ENCODE measurements around the gene PRRC2C.

PRRC2C gene

DNA sequence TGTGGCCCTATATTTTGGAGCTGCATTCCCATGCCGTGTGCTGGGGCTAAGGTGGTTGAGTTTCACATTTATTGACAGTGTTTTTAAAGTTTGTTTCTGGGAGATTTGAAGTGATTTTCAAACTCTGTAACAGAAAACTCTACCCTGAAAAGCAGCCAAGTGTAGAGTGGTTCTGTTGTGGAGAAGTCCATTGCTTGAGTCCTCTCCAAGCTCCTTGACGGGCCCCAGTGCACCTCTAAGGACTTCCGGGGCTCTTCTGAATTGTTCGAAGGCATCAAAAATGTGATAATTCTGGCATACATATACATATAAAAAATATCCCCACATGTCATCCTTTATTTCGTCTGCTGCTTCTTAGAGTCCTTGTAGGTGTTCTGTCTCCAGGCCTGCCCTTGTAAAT, 141.7 kb downstream of the PRRC2C start:
- TF ChIP-seq, protein P1, sequence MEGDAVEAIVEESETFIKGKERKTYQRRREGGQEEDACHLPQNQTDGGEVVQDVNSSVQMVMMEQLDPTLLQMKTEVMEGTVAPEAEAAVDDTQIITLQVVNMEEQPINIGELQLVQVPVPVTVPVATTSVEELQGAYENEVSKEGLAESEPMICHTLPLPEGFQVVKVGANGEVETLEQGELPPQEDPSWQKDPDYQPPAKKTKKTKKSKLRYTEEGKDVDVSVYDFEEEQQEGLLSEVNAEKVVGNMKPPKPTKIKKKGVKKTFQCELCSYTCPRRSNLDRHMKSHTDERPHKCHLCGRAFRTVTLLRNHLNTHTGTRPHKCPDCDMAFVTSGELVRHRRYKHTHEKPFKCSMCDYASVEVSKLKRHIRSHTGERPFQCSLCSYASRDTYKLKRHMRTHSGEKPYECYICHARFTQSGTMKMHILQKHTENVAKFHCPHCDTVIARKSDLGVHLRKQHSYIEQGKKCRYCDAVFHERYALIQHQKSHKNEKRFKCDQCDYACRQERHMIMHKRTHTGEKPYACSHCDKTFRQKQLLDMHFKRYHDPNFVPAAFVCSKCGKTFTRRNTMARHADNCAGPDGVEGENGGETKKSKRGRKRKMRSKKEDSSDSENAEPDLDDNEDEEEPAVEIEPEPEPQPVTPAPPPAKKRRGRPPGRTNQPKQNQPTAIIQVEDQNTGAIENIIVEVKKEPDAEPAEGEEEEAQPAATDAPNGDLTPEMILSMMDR (IDR thresholded peaks at IDR 0.05; ENCODE audit: insufficient read depth, low read length, poor library complexity, severe bottlenecking), result no peak
- no peaks in the 10 kb centered on the region for H3K27me3 ChIP-seq (replicated peaks; ENCODE audit: control insufficient read depth, insufficient read depth, low read length)
- DNase-seq (ENCODE audit: extremely low read depth, insufficient read length), result no peak

DNA sequence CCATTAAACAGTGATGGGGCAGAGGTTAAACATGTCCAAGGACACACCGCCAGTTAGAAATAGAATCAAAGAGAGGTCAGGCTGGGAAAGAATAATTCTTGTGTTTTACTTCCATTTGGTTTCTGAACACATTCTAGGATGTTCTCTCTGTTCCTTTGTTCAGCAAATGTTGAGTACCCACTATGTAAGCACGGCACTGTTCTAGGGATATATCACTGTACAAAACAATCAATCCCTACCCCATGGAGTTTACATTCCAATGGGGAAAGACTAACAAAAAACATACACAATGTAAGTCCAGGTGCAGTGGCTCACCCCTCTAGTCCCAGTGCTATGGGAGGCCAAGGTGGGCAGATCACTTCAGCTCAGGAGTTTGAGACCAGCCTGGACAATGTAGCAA, 142.9 kb downstream of the PRRC2C start:
- no peaks in the 10 kb centered on the region for H3K36me3 ChIP-seq (ENCODE audit: control insufficient read depth, insufficient read depth, low read length)
- H3K27me3 ChIP-seq (replicated peaks; ENCODE audit: control insufficient read depth, insufficient read depth, low read length), result no peaks in the 10 kb centered on the region; the same call in 1 of the 2 replicates
- TF ChIP-seq, protein P1 (IDR thresholded peaks at IDR 0.05; ENCODE audit: insufficient read depth, low read length, poor library complexity, severe bottlenecking), result no peak
- no peak for DNase-seq (ENCODE audit: extremely low read depth, insufficient read length)
- H3K4me3 ChIP-seq (replicated peaks; ENCODE audit: low read depth, low read length), result no peak overlapping the region

More for the DNA sequence above, 141.7 kb downstream of the PRRC2C start:
- Histone ChIP-seq H3K4me3 (replicated peaks; ENCODE audit: low read depth, low read length) (no peak overlapping the region), H3K36me3 (ENCODE audit: control insufficient read depth, insufficient read depth, low read length) (no peaks in the 10 kb centered on the region)

DNA sequence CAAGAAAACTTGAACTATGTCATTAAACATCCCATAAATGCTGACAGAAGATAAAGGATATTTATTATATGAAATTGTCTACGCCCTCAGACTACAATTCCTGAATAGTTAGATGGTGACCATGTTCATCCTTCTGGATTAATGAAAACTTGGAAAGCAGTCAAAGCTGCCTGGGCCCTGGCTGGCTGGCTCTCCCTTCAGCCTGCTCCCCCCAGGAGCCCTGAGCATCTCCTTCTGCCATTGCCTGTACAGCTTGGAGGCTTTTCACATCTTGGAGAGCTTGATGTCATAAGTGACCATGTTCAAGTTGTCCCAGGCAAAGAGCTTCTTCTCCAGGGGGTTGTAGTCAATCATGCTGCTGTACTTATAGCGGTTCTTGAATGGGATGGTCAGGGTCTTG, 150.3 kb downstream of the PRRC2C start:
- Histone ChIP-seq H3K27me3 (replicated peaks; ENCODE audit: control insufficient read depth, insufficient read depth, low read length) (peaks cover 2% of the 10 kb centered on the region), H3K36me3 (ENCODE audit: control insufficient read depth, insufficient read depth, low read length) (no peaks in the 10 kb centered on the region), H3K4me3 (replicated peaks; ENCODE audit: low read depth, low read length) (no peak overlapping the region)
- TF ChIP-seq, protein P1 (IDR thresholded peaks at IDR 0.05; ENCODE audit: insufficient read depth, low read length, poor library complexity, severe bottlenecking), result no peak
- no peak for DNase-seq (ENCODE audit: extremely low read depth, insufficient read length)

DNA sequence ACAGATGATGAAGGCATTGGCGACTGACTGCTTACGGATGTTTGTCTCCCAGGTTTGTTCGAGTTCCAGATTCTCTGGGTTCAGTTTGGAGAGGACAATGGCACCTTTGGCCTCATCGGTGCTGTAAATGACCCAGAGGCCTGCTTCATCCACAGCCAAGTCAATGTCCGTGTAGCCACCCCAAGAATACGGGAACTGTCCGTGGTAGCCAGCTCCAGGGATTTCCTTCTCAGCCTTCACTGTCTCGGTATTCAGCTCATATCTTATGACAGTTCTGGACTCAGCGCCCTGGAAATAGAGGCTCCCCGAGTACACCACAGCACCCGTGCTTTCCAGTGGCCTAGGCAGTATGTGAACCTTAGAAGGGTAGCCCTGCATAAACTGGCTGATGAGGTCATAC, 150.8 kb downstream of the PRRC2C start:
- no peak for DNase-seq (ENCODE audit: extremely low read depth, insufficient read length)
- no peak overlapping the region for H3K4me3 ChIP-seq (replicated peaks; ENCODE audit: low read depth, low read length)
- TF ChIP-seq, protein P1 (IDR thresholded peaks at IDR 0.05; ENCODE audit: insufficient read depth, low read length, poor library complexity, severe bottlenecking), result no peak
- H3K27me3 ChIP-seq (replicated peaks; ENCODE audit: control insufficient read depth, insufficient read depth, low read length), result peaks cover 2% of the 10 kb centered on the region
- no peaks in the 10 kb centered on the region for H3K36me3 ChIP-seq (ENCODE audit: control insufficient read depth, insufficient read depth, low read length)

DNA sequence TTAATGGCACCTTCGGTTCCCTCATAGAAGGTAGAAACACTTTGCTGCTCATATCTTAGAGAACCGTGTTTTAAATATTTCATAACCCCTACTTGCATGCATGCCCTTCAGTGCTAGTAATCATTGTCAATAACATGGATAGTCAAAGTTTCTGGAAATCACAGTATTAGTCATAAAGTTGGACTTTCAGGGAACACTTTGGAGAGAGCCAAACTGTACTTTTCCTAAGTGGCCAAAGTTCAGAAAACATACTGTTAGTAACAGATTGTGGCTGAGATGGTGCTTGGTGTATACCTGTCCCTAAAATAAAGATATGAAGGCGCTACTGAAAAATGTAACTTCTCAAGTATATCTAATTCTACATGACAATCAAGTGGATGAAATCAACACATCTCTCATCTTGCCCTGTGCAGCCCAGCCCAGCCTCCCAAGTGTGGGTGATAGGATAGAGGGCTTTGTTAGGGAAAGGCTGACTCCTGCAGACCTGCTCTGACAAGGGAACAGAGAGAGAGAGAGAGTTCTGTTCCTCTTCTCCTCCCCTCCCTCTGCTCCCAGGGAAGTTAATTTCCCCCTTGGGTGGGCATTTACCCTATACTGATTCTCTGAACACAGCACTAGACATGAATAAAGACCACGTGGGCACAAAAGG, 152.7 kb downstream of the PRRC2C start:
- no peak for DNase-seq (ENCODE audit: extremely low read depth, insufficient read length)
- H3K27me3 ChIP-seq (replicated peaks; ENCODE audit: control insufficient read depth, insufficient read depth, low read length), result peaks cover 2% of the 10 kb centered on the region
- no peak overlapping the region for H3K4me3 ChIP-seq (replicated peaks; ENCODE audit: low read depth, low read length)
- H3K36me3 ChIP-seq (ENCODE audit: control insufficient read depth, insufficient read depth, low read length), result no peaks in the 10 kb centered on the region
- TF ChIP-seq, protein P1 (IDR thresholded peaks at IDR 0.05; ENCODE audit: insufficient read depth, low read length, poor library complexity, severe bottlenecking), result no peak

DNA sequence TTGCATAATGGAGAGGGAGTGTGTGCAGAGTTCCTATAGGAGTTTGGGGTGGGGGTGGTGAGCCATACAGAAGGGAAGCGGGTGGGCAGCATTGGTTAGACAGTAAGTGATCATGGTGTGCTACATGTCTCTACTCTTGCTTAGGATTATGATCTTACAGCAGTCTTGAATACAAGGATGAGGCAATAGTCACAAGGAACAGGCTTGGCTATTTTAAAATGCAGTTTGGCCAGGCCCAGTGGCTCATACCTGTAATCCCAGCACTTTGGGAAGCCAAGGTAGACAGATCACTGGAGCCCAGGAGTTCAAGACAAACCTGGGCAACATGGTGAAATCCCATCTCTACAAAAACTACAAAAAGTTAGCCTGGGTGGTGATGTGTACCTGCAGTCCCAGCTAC, 154.9 kb downstream of the PRRC2C start:
- Histone ChIP-seq H3K36me3 (ENCODE audit: control insufficient read depth, insufficient read depth, low read length) (no peaks in the 10 kb centered on the region), H3K4me3 (replicated peaks; ENCODE audit: low read depth, low read length) (no peak overlapping the region), H3K27me3 (replicated peaks; ENCODE audit: control insufficient read depth, insufficient read depth, low read length) (no peaks in the 10 kb centered on the region; the same call in none of the 2 replicates)
- DNase-seq (ENCODE audit: extremely low read depth, insufficient read length), result no peak
- TF ChIP-seq, protein P1 (IDR thresholded peaks at IDR 0.05; ENCODE audit: insufficient read depth, low read length, poor library complexity, severe bottlenecking), result no peak

Measured in GM06990 (cell line).